Neuronal stem cell (in vitro differentiated cells): ENCODE results near the gene F11R.
"Not testable (repeated sequence)": the region's sequence is repeated elsewhere in the genome, so short reads cannot be mapped to it uniquely, and the experiment has no call there.

Experiments
- DNase-seq: peaks from one replicate; pipeline ENCODE4 v3.0.0-alpha.2; 2013; ENCODE audit warnings: low spot score
- H2AFZ ChIP-seq: one replicate; pipeline ENCODE4 v1.6.1; 2013; ENCODE audit warnings: mild to moderate bottlenecking, low read length, inconsistent platforms
- H2AK5ac ChIP-seq: 2 replicates; pipeline ENCODE4 v1.6.1; 2013; ENCODE audit warnings: low read depth, mild to moderate bottlenecking, inconsistent platforms, low read length, moderate library complexity, mixed read lengths
- H2BK120ac ChIP-seq: 2 replicates; pipeline ENCODE4 v1.6.1; 2013; ENCODE audit warnings: low read depth, mild to moderate bottlenecking, inconsistent platforms, low read length, moderate library complexity, mixed read lengths
- H2BK12ac ChIP-seq: one replicate; pipeline ENCODE4 v1.6.1; 2013; ENCODE audit warnings: low read length, inconsistent platforms
- H2BK15ac ChIP-seq: 2 replicates; pipeline ENCODE4 v1.6.1; 2013; ENCODE audit warnings: mild to moderate bottlenecking, low read length, inconsistent platforms, mixed read lengths
- H2BK5ac ChIP-seq: one replicate; pipeline ENCODE4 v1.6.1; 2013; ENCODE audit warnings: inconsistent platforms, mild to moderate bottlenecking, low read length, moderate library complexity
- H3K14ac ChIP-seq: one replicate; pipeline ENCODE4 v1.6.1; 2013; ENCODE audit warnings: low read length, inconsistent platforms
- H3K18ac ChIP-seq: 2 replicates; pipeline ENCODE4 v1.6.1; 2013; ENCODE audit warnings: low read length, inconsistent platforms
- H3K23ac ChIP-seq: 2 replicates; pipeline ENCODE4 v1.6.1; 2013; ENCODE audit warnings: low read depth, mild to moderate bottlenecking, mixed read lengths, low read length, inconsistent platforms; ENCODE audit not compliant: poor library complexity
- H3K27ac ChIP-seq: replicated peaks from 3 replicates; pipeline ENCODE4 v1.5.1; 2013; ENCODE audit warnings: low read length, inconsistent platforms
- H3K27me3 ChIP-seq, 3 experiments: 2 replicates each; pipeline ENCODE4 v1.6.1; 2013; ENCODE audit warnings: low read length in 3 of 3, mild to moderate bottlenecking in 2 of 3, inconsistent platforms in 1 of 3, low read depth in 1 of 3, mixed read lengths in 1 of 3, moderate library complexity in 1 of 3; ENCODE audit not compliant: control insufficient read depth in 3 of 3, insufficient read depth in 3 of 3
- H3K36me3 ChIP-seq, 2 donors: replicated peaks in 1 of 2; 2 replicates each; pipeline ENCODE4 v1.6.1; 2013; ENCODE audit warnings: low read length in 2 of 2; ENCODE audit not compliant: control insufficient read depth in 2 of 2, insufficient read depth in 2 of 2
- H3K4ac ChIP-seq: 2 replicates; pipeline ENCODE4 v1.6.1; 2013; ENCODE audit warnings: inconsistent platforms, mild to moderate bottlenecking, low read length, moderate library complexity
- H3K4me1 ChIP-seq, 2 donors: 1 replicate in 1 of 2; 2 replicates in 1 of 2; pipeline ENCODE4 v1.6.1; 2013; ENCODE audit warnings: low read length in 2 of 2, low read depth in 1 of 2; ENCODE audit not compliant: control insufficient read depth in 2 of 2, insufficient read depth in 1 of 2
- H3K4me2 ChIP-seq: one replicate; pipeline ENCODE4 v1.6.1; 2013; ENCODE audit warnings: mild to moderate bottlenecking, low read length, inconsistent platforms; ENCODE audit not compliant: insufficient read depth, poor library complexity, severe bottlenecking
- H3K4me3 ChIP-seq, 2 donors: 2 replicates each; pipeline ENCODE4 v1.5.1; 2013; ENCODE audit warnings: low read length in 2 of 2, mild to moderate bottlenecking in 2 of 2, inconsistent platforms in 1 of 2, moderate library complexity in 1 of 2
- H3K79me1 ChIP-seq: one replicate; pipeline ENCODE4 v1.6.1; 2013; ENCODE audit warnings: low read depth, mild to moderate bottlenecking, inconsistent platforms, low read length, moderate library complexity
- H3K9ac ChIP-seq: one replicate; pipeline ENCODE4 v1.6.1; 2013; ENCODE audit warnings: mild to moderate bottlenecking, low read depth, low read length, inconsistent platforms; ENCODE audit not compliant: poor library complexity
- H3K9me3 ChIP-seq, 2 donors: replicated peaks in 1 of 2; 2 replicates each; pipeline versions ENCODE3 to v1.6.1; 2013; ENCODE audit warnings: low read length in 2 of 2, mild to moderate bottlenecking in 2 of 2, inconsistent platforms in 1 of 2, low read depth in 1 of 2, mixed read lengths in 1 of 2, moderate library complexity in 1 of 2; ENCODE audit not compliant: control insufficient read depth in 2 of 2, insufficient read depth in 1 of 2
- H4K8ac ChIP-seq: one replicate; pipeline ENCODE4 v1.6.1; 2013; ENCODE audit warnings: low read depth, mild to moderate bottlenecking, inconsistent platforms, low read length, moderate library complexity
- H4K91ac ChIP-seq: one replicate; pipeline ENCODE4 v1.6.1; 2013; ENCODE audit warnings: low read length, low read depth, mild to moderate bottlenecking, inconsistent platforms; ENCODE audit not compliant: poor library complexity
- WGBS, 2 donors: extraction: QIAGEN DNeasy Blood & Tissue Kit; methylation state at CpG; one replicate each; pipeline ENCODE4 v1.1.7; 2013; ENCODE audit warnings: missing lambda C conversion rate in 2 of 2, mixed read lengths in 1 of 2; ENCODE audit not compliant: insufficient read length in 2 of 2, insufficient replicate concordance in 1 of 2; ENCODE audit errors: extremely low coverage in 2 of 2; 5-methylcytosine and 5-hydroxymethylcytosine counted together

Gene F11R

GRCh38 chr1:161068306-161069234 is 47.6 kb upstream of the F11R start:
- no peaks in the 10 kb centered on the region for H3K79me1 ChIP-seq
- DNase-seq, result no peak
- H2BK12ac ChIP-seq, result no peak overlapping the region
- peaks cover 0 to 5% of the 10 kb centered on the region in 2 donors for H3K9me3 ChIP-seq
- peak overlapping the region; percentile 78 for H2BK5ac ChIP-seq
- H4K91ac ChIP-seq, result no peak overlapping the region
- H3K27ac ChIP-seq, result no peak overlapping the region
- no peak overlapping the region for H3K9ac ChIP-seq
- no peak overlapping the region for H3K23ac ChIP-seq
- H3K4ac ChIP-seq, result no peak overlapping the region
- H2BK120ac ChIP-seq, result no peak overlapping the region
- H3K4me2 ChIP-seq, result no peak overlapping the region
- H3K27me3 ChIP-seq, result peaks cover 0 to 36% (median 0%) of the 10 kb centered on the region in 3 experiments
- H4K8ac ChIP-seq, result no peak overlapping the region
- no peaks in the 10 kb centered on the region for H3K36me3 ChIP-seq
- H2BK15ac ChIP-seq, result no peak overlapping the region
- no peak overlapping the region for H3K18ac ChIP-seq
- H3K4me1 ChIP-seq, result peaks cover 4 to 17% of the 10 kb centered on the region in 2 donors
- WGBS, 2 donors, result no CpG with 5 or more reads among the region's 10 CpGs
- no peak overlapping the region for H3K4me3 ChIP-seq
- H2AFZ ChIP-seq, result peak overlapping the region; percentile 0
- H3K14ac ChIP-seq, result no peak overlapping the region
- peak overlapping the region; percentile 45 for H2AK5ac ChIP-seq

- H3K14ac ChIP-seq, result no peak overlapping the region
- peaks cover 0 to 5% of the 10 kb centered on the region in 2 donors for H3K9me3 ChIP-seq
- H4K8ac ChIP-seq, result no peak overlapping the region
- no peak overlapping the region for H2BK120ac ChIP-seq
- no peaks in the 10 kb centered on the region for H3K79me1 ChIP-seq
- H2BK5ac ChIP-seq, result no peak overlapping the region
- H3K4me2 ChIP-seq, result no peak overlapping the region
- no peak overlapping the region for H4K91ac ChIP-seq
- H2AK5ac ChIP-seq, result no peak overlapping the region
- DNase-seq, result no peak
- no peak overlapping the region for H3K18ac ChIP-seq
- no peaks in the 10 kb centered on the region for H3K36me3 ChIP-seq
- H3K4me3 ChIP-seq, result no peak overlapping the region
- no peak overlapping the region for H3K27ac ChIP-seq
- no peak overlapping the region for H2AFZ ChIP-seq
- no peak overlapping the region for H2BK12ac ChIP-seq
- no peak overlapping the region for H3K4ac ChIP-seq
- no peaks in the 10 kb centered on the region for H3K4me1 ChIP-seq
- H3K9ac ChIP-seq, result no peak overlapping the region
- H2BK15ac ChIP-seq, result no peak overlapping the region
- H3K27me3 ChIP-seq, result peaks cover 0 to 39% (median 0%) of the 10 kb centered on the region in 3 experiments
- no CpG with 5 or more reads among the region's 3 CpGs for WGBS, 2 donors
- H3K23ac ChIP-seq, result no peak overlapping the region
These were observed 45.7 kb upstream of the F11R start for GRCh38 chr1:161066694-161067093.

DNA sequence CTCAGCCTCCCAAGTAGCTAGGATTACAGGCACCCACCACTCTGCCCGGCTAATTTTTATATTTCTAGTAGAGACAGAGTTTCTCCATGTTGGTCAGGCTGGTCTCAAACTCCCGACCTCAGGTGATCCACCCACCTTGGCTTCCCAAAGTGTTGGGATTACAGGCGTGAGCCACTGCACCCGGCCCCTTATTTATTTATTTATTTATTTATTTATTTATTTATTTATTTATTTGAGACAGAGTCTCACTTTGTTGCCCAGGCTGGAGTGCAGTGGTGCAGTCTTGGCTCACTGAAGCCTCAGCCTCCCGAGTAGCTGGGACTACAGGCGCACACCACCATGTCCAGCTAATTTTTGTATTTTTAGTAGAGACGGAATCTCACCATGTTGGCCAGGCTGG is 44.7 kb upstream of the F11R start:
- DNase-seq, H3K4me1 ChIP-seq: not testable (repeated sequence)

GRCh38 chr1:161063936-161064335 is 43.0 kb upstream of the F11R start:
- not testable (repeated sequence) for H2BK15ac ChIP-seq, H2BK12ac ChIP-seq, H3K36me3 ChIP-seq, H3K23ac ChIP-seq, H3K4ac ChIP-seq, H2AFZ ChIP-seq, H3K14ac ChIP-seq, H2BK120ac ChIP-seq, H3K4me2 ChIP-seq, H3K4me1 ChIP-seq, H4K91ac ChIP-seq, H4K8ac ChIP-seq, H3K27ac ChIP-seq, DNase-seq, H3K18ac ChIP-seq, H2BK5ac ChIP-seq, H3K4me3 ChIP-seq, H3K9me3 ChIP-seq, H2AK5ac ChIP-seq, H3K79me1 ChIP-seq, H3K9ac ChIP-seq
- WGBS, 2 donors, result no CpG with 5 or more reads among the region's 6 CpGs
- H3K27me3 ChIP-seq, result peaks cover 0 to 35% (median 0%) of the 10 kb centered on the region in 3 experiments

More for the DNA sequence above, 44.7 kb upstream of the F11R start:
- not testable (repeated sequence) for H3K9ac ChIP-seq, H3K23ac ChIP-seq, H2BK5ac ChIP-seq, H4K91ac ChIP-seq, H4K8ac ChIP-seq, H2BK120ac ChIP-seq, H3K4ac ChIP-seq, H3K14ac ChIP-seq, H3K4me2 ChIP-seq, H3K4me3 ChIP-seq, H2BK15ac ChIP-seq, H2BK12ac ChIP-seq, H3K18ac ChIP-seq, H2AFZ ChIP-seq, H3K27ac ChIP-seq, H2AK5ac ChIP-seq, H3K9me3 ChIP-seq, H3K36me3 ChIP-seq, H3K79me1 ChIP-seq
- peaks cover 0 to 39% (median 0%) of the 10 kb centered on the region in 3 experiments for H3K27me3 ChIP-seq
- no CpG with 5 or more reads among the region's 7 CpGs for WGBS, 2 donors
